ENCODE measurements around the gene KRTAP5-4. TPM values are rescaled to one million over a fixed set of nuclear protein-coding genes. Genes with fewer than 3 reads are reported as not detected.
"Not testable (repeated sequence)": the region's sequence is repeated elsewhere in the genome, so short reads cannot be mapped to it uniquely, and the experiment has no call there.

Gene KRTAP5-4
- total RNA-seq, 1 experiment from 2014 or later = not detected

DNA sequence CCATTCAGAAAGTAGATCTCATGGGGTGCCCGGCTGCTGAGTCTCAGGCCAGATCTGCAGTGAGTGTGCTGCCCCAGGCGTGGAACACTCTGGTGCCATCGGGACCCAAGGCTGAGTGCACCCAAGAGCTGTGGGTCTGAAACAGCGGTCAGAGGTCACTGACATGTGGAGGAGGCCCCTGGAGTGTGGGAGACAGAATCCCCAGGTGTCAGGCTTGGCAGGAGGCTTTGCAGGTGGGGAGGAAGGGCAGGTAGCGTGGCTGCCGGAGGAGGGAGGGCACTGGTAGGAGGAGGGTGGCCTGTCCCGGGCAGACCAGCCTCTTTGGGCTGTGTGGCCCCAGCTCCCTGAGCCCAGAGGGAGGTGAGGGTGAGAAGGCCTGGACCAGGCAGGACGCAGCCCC is 43.4 kb upstream of the KRTAP5-4 start:
- Histone ChIP-seq H3K27ac (ENCODE audit: low read length) (no peak overlapping the region), H3K27me3 (ENCODE audit: low read length) (no peaks in the 10 kb centered on the region)

GRCh38 chr11:1662699-1663283 is 40.9 kb upstream of the KRTAP5-4 start:
- not testable (repeated sequence) for H3K9me2 ChIP-seq (replicated peaks; ENCODE audit: insufficient read depth, low read length); H3K4me3 ChIP-seq (ENCODE audit: low read length); H3K9ac ChIP-seq (ENCODE audit: low read length); H3K9me3 ChIP-seq (ENCODE audit: low read length); DNase-seq; H3K27ac ChIP-seq (ENCODE audit: low read length); H4K20me1 ChIP-seq (ENCODE audit: insufficient read depth, low read depth, low read length); H3K36me3 ChIP-seq (ENCODE audit: insufficient read depth, low read length); H3K27me3 ChIP-seq (ENCODE audit: low read length); H2AFZ ChIP-seq (ENCODE audit: low read length); H3K4me2 ChIP-seq (ENCODE audit: low read depth, low read length, poor library complexity, severe bottlenecking); H3K4me1 ChIP-seq (ENCODE audit: low read length); H3K79me2 ChIP-seq (ENCODE audit: low read length)

More for the DNA sequence above, 43.4 kb upstream of the KRTAP5-4 start:
- H3K4me3 ChIP-seq (ENCODE audit: low read length) = no peak overlapping the region
- H3K4me1 ChIP-seq (ENCODE audit: low read length) = no peaks in the 10 kb centered on the region
- no peak for DNase-seq
- no peak overlapping the region for H3K9ac ChIP-seq (ENCODE audit: low read length)
- H3K36me3 ChIP-seq (ENCODE audit: insufficient read depth, low read length) = no peaks in the 10 kb centered on the region
- no peaks in the 10 kb centered on the region for H3K9me2 ChIP-seq (replicated peaks; ENCODE audit: insufficient read depth, low read length)
- no peaks in the 10 kb centered on the region for H4K20me1 ChIP-seq (ENCODE audit: insufficient read depth, low read depth, low read length)
- no peak overlapping the region for H3K4me2 ChIP-seq (ENCODE audit: low read depth, low read length, poor library complexity, severe bottlenecking)
- no peaks in the 10 kb centered on the region for H3K79me2 ChIP-seq (ENCODE audit: low read length)
- no peak overlapping the region for H2AFZ ChIP-seq (ENCODE audit: low read length)
- no peaks in the 10 kb centered on the region for H3K9me3 ChIP-seq (ENCODE audit: low read length)

- H3K27ac ChIP-seq (ENCODE audit: low read length); H3K27me3 ChIP-seq (ENCODE audit: low read length); DNase-seq; H3K9me3 ChIP-seq (ENCODE audit: low read length); H4K20me1 ChIP-seq (ENCODE audit: insufficient read depth, low read depth, low read length); H3K79me2 ChIP-seq (ENCODE audit: low read length); H2AFZ ChIP-seq (ENCODE audit: low read length); H3K4me3 ChIP-seq (ENCODE audit: low read length); H3K36me3 ChIP-seq (ENCODE audit: insufficient read depth, low read length); H3K9me2 ChIP-seq (replicated peaks; ENCODE audit: insufficient read depth, low read length); H3K4me2 ChIP-seq (ENCODE audit: low read depth, low read length, poor library complexity, severe bottlenecking); H3K9ac ChIP-seq (ENCODE audit: low read length); H3K4me1 ChIP-seq (ENCODE audit: low read length): not testable (repeated sequence)
These were observed 39.7 kb upstream of the KRTAP5-4 start for GRCh38 chr11:1661454-1662269.

GRCh38 chr11:1660111-1660867 is 38.4 kb upstream of the KRTAP5-4 start:
- Histone ChIP-seq H3K4me1 (ENCODE audit: low read length) (no peaks in the 10 kb centered on the region), H3K9ac (ENCODE audit: low read length) (no peak overlapping the region), H3K9me3 (ENCODE audit: low read length) (no peaks in the 10 kb centered on the region), H3K36me3 (ENCODE audit: insufficient read depth, low read length) (no peaks in the 10 kb centered on the region), H3K27me3 (ENCODE audit: low read length) (no peaks in the 10 kb centered on the region), H3K27ac (ENCODE audit: low read length) (no peak overlapping the region), H3K4me3 (ENCODE audit: low read length) (no peak overlapping the region), H4K20me1 (ENCODE audit: insufficient read depth, low read depth, low read length) (no peaks in the 10 kb centered on the region), H2AFZ (ENCODE audit: low read length) (no peak overlapping the region), H3K4me2 (ENCODE audit: low read depth, low read length, poor library complexity, severe bottlenecking) (no peak overlapping the region), H3K9me2 (replicated peaks; ENCODE audit: insufficient read depth, low read length) (no peaks in the 10 kb centered on the region), H3K79me2 (ENCODE audit: low read length) (no peaks in the 10 kb centered on the region)
- no peak for DNase-seq

GRCh38 chr11:1659506-1659905 is 37.6 kb upstream of the KRTAP5-4 start:
- no peaks in the 10 kb centered on the region for H4K20me1 ChIP-seq (ENCODE audit: insufficient read depth, low read depth, low read length)
- H2AFZ ChIP-seq (ENCODE audit: low read length) = no peak overlapping the region
- no peaks in the 10 kb centered on the region for H3K79me2 ChIP-seq (ENCODE audit: low read length)
- no peaks in the 10 kb centered on the region for H3K9me2 ChIP-seq (replicated peaks; ENCODE audit: insufficient read depth, low read length)
- no peaks in the 10 kb centered on the region for H3K36me3 ChIP-seq (ENCODE audit: insufficient read depth, low read length)
- H3K9me3 ChIP-seq (ENCODE audit: low read length) = no peaks in the 10 kb centered on the region
- H3K27me3 ChIP-seq (ENCODE audit: low read length) = no peaks in the 10 kb centered on the region
- DNase-seq = no peak
- H3K4me1 ChIP-seq (ENCODE audit: low read length) = no peaks in the 10 kb centered on the region
- no peak overlapping the region for H3K4me3 ChIP-seq (ENCODE audit: low read length)
- no peak overlapping the region for H3K9ac ChIP-seq (ENCODE audit: low read length)
- H3K4me2 ChIP-seq (ENCODE audit: low read depth, low read length, poor library complexity, severe bottlenecking) = no peak overlapping the region
- H3K27ac ChIP-seq (ENCODE audit: low read length) = no peak overlapping the region

DNA sequence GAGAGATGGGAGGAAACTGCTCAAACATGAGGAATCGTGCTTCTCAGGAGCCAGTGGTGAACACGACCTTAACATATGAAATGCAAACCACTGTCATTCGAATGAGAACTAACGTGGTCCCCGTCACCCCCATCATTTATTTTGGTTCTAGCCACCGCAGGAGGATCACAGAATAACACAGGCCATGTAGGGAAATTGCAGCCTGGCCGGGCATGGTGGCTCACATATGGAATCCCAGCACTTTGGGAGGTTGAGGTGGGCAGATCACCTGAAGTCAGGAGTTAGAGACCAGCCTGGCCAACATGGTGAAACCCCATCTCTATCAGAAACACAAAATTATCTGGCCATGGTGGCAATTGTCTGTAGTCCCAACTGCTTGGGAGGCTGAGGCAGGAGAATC is 34.7 kb upstream of the KRTAP5-4 start:
- Histone ChIP-seq H3K9me2 (replicated peaks; ENCODE audit: insufficient read depth, low read length) (no peaks in the 10 kb centered on the region), H2AFZ (ENCODE audit: low read length) (no peak overlapping the region), H3K79me2 (ENCODE audit: low read length) (no peaks in the 10 kb centered on the region), H3K4me2 (ENCODE audit: low read depth, low read length, poor library complexity, severe bottlenecking) (no peak overlapping the region), H3K4me1 (ENCODE audit: low read length) (no peaks in the 10 kb centered on the region), H3K36me3 (ENCODE audit: insufficient read depth, low read length) (no peaks in the 10 kb centered on the region), H3K9me3 (ENCODE audit: low read length) (no peaks in the 10 kb centered on the region), H3K27ac (ENCODE audit: low read length) (no peak overlapping the region), H3K4me3 (ENCODE audit: low read length) (no peak overlapping the region), H4K20me1 (ENCODE audit: insufficient read depth, low read depth, low read length) (no peaks in the 10 kb centered on the region), H3K27me3 (ENCODE audit: low read length) (no peaks in the 10 kb centered on the region), H3K9ac (ENCODE audit: low read length) (no peak overlapping the region)
- no peak for DNase-seq

DNA sequence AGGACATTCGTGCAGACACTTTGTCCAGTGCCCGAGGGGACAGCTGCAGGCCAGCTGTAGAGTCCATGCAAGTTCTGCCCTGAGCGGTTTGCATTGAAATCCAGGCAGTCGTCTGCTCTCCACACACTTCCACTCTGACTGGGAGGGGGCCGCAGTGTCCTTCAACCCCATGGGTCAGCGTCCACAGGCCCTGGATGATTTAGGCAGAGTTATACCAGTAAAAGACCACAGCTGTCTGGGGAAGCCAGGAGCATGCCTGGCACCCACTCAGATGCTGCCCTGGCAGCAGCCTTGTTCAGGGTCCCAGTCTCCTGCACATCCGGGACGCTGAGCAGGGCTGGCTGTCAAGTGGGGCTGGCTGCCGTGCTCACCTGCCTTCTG is 34.1 kb upstream of the KRTAP5-4 start:
- Histone ChIP-seq H3K9me3 (ENCODE audit: low read length) (no peaks in the 10 kb centered on the region), H3K27me3 (ENCODE audit: low read length) (no peaks in the 10 kb centered on the region), H2AFZ (ENCODE audit: low read length) (no peak overlapping the region), H3K9me2 (replicated peaks; ENCODE audit: insufficient read depth, low read length) (no peaks in the 10 kb centered on the region), H3K9ac (ENCODE audit: low read length) (no peak overlapping the region), H3K27ac (ENCODE audit: low read length) (no peak overlapping the region), H3K4me3 (ENCODE audit: low read length) (no peak overlapping the region), H4K20me1 (ENCODE audit: insufficient read depth, low read depth, low read length) (no peaks in the 10 kb centered on the region), H3K36me3 (ENCODE audit: insufficient read depth, low read length) (no peaks in the 10 kb centered on the region), H3K4me2 (ENCODE audit: low read depth, low read length, poor library complexity, severe bottlenecking) (no peak overlapping the region), H3K79me2 (ENCODE audit: low read length) (no peaks in the 10 kb centered on the region), H3K4me1 (ENCODE audit: low read length) (no peaks in the 10 kb centered on the region)
- no peak for DNase-seq
